Stimulated activated naive CD8-positive, alpha-beta T cell treated with anti-CD3 and anti-CD28 coated beads, Interleukin-15, amount 100 ng/mL, for 72 hours (primary cell): ENCODE measurements around the gene EXD3.

Experiments used
- ATAC-seq: fragments of 150-1000 bp; cut with Tn5 transposase; 2 replicates; pipeline ENCODE4 v1.10.0; 2021; ENCODE audit warnings: mild to moderate bottlenecking, moderate library complexity
- DNase-seq, 2 donors: peaks; one replicate each; pipeline ENCODE4 v3.0.0; 2021 to 2022
- H3K27ac Mint-ChIP-seq, 2 donors: one replicate each; pipeline ENCODE4 v1.8.0; 2022; ENCODE audit warnings: mild to moderate bottlenecking in 2 of 2, mixed read lengths in 2 of 2, moderate library complexity in 2 of 2
- H3K27me3 Mint-ChIP-seq: one replicate; pipeline ENCODE4 v1.8.0; 2022; ENCODE audit warnings: mixed read lengths
- H3K4me1 Mint-ChIP-seq: one replicate; pipeline ENCODE4 v1.8.0; 2022; ENCODE audit warnings: mild to moderate bottlenecking, mixed read lengths
- H3K4me3 Mint-ChIP-seq, 2 donors: one replicate each; pipeline ENCODE4 v1.8.0; 2022; ENCODE audit warnings: mild to moderate bottlenecking in 2 of 2, mixed read lengths in 2 of 2, moderate library complexity in 1 of 2
- H3K9me3 Mint-ChIP-seq, 2 donors: one replicate each; pipeline ENCODE4 v1.8.0; 2022; ENCODE audit warnings: mixed read lengths in 2 of 2

Gene EXD3

DNA sequence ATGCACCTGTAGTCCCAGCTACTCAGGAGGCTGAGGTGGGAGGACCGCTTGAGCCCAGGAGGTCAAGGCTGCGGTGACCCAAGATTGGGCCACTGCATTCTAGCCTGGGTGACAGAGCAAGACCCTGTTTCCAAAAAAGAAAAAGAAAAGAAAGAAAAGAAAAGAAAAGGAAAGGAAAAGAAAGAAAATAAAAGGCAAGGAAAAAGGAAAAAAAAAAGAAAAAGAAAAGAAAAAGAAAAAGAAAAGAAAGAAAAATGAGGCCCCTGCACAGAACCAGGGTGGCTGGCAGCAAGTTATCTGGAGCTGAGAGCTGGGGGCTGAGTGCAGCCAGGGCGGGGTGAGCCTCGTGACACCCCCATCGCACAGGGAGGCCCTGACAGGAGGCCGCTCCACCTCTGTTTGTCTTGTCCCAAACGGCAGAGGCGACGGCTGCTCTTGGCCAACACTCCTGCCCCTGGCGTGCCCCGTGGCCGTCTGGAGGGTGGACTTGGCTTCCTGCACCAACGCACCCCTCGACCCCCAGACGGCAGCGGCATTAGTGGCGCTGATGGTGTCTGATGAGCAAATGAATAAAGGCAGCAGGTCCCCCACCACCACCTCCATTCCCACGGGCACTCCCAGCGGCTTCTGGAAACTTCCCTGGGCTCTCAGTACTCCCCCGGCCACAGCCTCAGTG lies 16.7 kb downstream of the EXD3 start:
- Mint-ChIP-seq H3K4me3 (peak overlapping the region; percentile 42 to 61), H3K9me3 (no peaks in the 10 kb centered on the region), H3K27ac (peak overlapping the region in 1 of 2 donors; percentile 80), H3K27me3 (peaks cover 7% of the 10 kb centered on the region), H3K4me1 (peaks cover 39% of the 10 kb centered on the region)
- DNase-seq (no peak), ATAC-seq (no peak)

DNA sequence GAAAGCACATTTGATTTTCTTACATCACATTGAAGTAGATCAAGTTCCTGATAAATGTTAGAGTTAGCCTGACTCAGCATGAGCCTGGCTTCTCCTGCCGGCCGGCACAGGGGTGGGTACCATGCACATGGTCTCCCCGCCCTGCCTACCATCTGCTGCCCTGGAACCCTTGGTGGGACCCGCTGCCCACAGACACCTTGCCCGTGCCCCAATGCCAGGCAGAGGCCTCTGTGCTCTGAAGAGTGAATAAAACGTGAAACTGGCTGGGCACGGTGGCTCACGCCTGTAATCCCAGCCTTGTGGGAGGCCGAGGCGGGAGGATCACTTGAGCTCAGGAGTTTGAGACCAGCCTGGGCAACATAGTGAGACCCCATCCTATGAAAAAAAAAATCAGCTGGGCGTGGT lies 17.3 kb downstream of the EXD3 start:
- DNase-seq, result no peak
- no peaks in the 10 kb centered on the region for H3K9me3 Mint-ChIP-seq
- peak overlapping the region in 1 of 2 donors; percentile 61 for H3K4me3 Mint-ChIP-seq
- no peak overlapping the region for H3K27ac Mint-ChIP-seq
- ATAC-seq, result no peak
- H3K27me3 Mint-ChIP-seq, result peaks cover 7% of the 10 kb centered on the region
- peaks cover 33% of the 10 kb centered on the region for H3K4me1 Mint-ChIP-seq

- no peak for DNase-seq
- Mint-ChIP-seq H3K9me3 (no peaks in the 10 kb centered on the region), H3K4me3 (no peak overlapping the region), H3K27ac (no peak overlapping the region), H3K4me1 (peaks cover 28% of the 10 kb centered on the region), H3K27me3 (peaks cover 7% of the 10 kb centered on the region)
- no peak for ATAC-seq
These were observed 17.9 kb downstream of the EXD3 start for GRCh38 chr9:137404961-137405567.

DNA sequence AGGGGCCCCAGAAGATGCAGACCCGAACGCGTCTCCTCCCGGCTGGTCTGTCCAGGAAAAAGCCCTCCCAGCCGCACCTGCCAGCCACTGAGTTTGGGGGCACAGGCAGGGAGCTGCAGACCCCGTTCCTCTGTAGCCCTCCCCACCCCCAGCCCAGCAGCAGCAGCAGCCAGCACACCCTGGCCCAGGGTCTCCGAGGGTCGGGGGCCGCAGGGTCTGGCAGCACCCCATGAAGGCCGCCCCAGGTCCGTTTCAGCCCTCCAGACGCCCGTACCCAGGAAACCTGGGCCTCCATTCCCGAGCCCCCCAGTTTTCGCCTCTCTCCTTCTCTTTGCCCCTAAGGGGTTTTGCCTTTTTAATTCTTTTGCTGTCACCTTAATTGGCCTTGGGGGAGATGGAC lies 19.7 kb downstream of the EXD3 start:
- peaks cover 37% of the 10 kb centered on the region for H3K4me1 Mint-ChIP-seq
- no peak overlapping the region for H3K4me3 Mint-ChIP-seq
- no peaks in the 10 kb centered on the region for H3K9me3 Mint-ChIP-seq
- H3K27ac Mint-ChIP-seq, result no peak overlapping the region
- ATAC-seq, result no peak
- DNase-seq, result no peak
- peaks cover 7% of the 10 kb centered on the region for H3K27me3 Mint-ChIP-seq

DNA sequence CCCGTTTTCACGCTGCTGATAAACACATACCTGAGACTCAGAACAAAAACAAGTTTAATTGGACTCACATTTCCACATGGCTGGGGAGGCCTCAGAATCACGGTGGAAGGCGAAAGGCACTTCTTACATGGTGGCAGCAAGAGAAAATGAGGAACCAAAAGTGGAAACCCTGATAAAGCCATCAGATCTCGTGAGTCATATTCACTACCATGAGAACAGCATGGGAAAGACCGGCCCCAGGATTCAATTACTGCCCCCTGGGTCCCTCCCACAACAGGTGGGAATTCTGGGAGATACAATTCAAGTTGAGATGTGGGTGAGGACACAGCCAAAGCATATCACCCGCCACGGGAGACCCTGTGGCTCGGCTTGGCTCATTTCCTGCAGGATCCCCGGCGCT lies 20.2 kb downstream of the EXD3 start:
- no peak overlapping the region for H3K27ac Mint-ChIP-seq
- peaks cover 37% of the 10 kb centered on the region for H3K4me1 Mint-ChIP-seq
- no peak overlapping the region for H3K4me3 Mint-ChIP-seq
- peaks cover 4% of the 10 kb centered on the region for H3K27me3 Mint-ChIP-seq
- no peak for DNase-seq
- H3K9me3 Mint-ChIP-seq, result no peaks in the 10 kb centered on the region
- no peak for ATAC-seq

DNA sequence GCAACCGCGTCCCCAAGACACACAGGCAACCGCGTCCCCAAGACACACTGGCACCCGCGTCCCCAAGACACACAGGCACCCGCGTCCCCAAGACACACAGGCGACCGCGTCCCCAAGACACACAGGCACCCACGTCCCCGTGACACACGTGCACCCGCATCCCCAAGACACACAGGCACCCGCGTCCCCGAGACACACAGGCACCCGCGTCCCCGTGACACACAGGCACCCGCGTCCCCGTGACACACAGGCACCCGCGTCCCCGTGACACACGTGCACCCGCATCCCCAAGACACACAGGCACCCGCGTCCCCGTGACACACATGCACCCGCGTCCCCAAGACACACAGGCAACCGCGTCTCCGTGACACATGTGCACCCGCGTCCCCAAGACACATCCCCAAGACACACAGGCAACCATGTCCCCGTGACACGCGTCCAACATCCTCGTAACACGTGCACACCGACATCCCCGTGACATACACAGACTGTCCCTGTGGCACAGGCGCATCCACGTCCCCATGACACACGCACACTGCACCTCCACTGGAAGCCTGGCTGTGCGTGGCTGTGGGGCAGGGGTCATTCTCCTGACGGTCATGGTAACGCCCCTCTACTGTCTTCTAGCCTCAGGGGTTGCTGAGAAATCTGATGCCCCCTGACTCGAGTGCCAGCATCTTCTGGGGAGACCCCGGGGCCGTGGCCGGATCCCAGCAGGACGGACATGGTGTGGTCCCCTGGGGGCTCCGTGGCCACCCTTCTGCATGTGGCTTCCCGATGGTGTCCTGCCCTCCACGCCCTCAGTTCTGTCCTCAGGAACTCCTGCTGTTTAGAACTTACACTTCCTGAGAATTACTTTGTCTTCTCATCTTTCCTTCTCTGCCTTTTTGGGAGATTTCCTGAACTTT lies 24.1 kb downstream of the EXD3 start:
- Mint-ChIP-seq H3K27ac (no peak overlapping the region), H3K4me3 (no peak overlapping the region), H3K9me3 (no peaks in the 10 kb centered on the region), H3K4me1 (peaks cover 42% of the 10 kb centered on the region), H3K27me3 (no peaks in the 10 kb centered on the region)
- ATAC-seq (no peak), DNase-seq (no peak)

GRCh38 chr9:137397675-137398423 lies 25.1 kb downstream of the EXD3 start:
- peak overlapping the region; percentile 16 to 29 for H3K4me3 Mint-ChIP-seq
- peaks cover 42% of the 10 kb centered on the region for H3K4me1 Mint-ChIP-seq
- H3K9me3 Mint-ChIP-seq, result no peaks in the 10 kb centered on the region
- ATAC-seq (peak; percentile 93), DNase-seq (peak in 1 of 2 donors; percentile 47)
- peak overlapping the region in 1 of 2 donors; percentile 43 for H3K27ac Mint-ChIP-seq
- H3K27me3 Mint-ChIP-seq, result no peaks in the 10 kb centered on the region

DNA sequence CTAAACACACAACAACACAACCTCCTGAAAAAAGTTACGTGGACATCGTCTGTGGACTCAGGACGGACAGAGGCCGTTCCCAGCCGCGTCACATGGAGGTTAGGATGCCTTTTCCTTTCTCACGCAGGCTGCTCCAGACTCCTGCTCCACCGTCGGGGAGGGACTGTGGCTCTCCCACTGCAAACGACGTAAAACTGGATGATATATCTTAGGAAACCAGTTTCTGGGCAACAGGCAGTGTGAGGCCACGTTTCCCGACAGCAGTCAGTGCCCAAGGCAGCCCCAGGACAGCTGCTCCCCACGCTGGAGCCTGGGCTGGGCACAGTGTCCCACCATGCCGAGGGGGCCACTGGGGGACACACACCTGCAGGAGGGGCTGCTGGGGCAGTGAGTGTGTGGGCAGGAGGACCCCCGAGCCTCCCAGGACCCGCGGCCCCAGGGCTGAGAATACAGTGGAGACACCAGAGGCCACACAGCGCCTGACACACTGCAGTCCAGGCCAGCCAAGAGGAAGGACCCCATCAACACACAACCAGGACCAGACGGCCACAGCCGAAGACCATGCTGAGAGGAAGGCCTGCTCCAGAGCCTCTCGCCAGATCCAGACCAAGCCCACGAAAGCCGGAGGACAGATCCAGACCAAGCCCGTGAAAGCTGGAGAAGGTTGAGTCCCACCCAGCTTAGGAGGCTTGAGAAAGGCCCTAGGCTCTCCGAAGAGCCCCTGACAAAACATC lies 26.2 kb downstream of the EXD3 start:
- Mint-ChIP-seq H3K27ac (no peak overlapping the region), H3K4me3 (peak overlapping the region; percentile 15 to 29), H3K27me3 (no peaks in the 10 kb centered on the region), H3K4me1 (peaks cover 36% of the 10 kb centered on the region), H3K9me3 (no peaks in the 10 kb centered on the region)
- DNase-seq (no peak), ATAC-seq (no peak)

DNA sequence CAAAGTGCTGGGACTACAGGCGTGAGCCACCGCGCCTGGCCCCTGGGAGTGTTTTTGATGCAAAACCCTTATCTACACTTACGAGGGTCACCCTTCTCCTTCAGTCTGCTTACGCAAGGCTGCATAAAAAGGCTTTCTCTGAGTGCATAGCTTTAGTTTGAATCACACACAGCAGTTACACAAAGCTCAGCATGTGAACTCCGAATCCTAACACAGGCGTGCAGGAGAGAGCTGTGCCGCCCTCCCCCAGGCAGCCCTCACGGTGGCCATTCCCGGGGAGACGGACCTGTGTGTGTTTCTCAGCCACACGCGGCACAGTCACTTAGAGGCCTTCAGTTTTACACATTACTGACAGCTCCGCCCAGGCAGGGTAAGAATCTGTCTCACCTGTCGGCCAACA lies 26.7 kb downstream of the EXD3 start:
- H3K27ac Mint-ChIP-seq, result peak overlapping the region in 1 of 2 donors; percentile 94
- ATAC-seq, result no peak
- H3K4me1 Mint-ChIP-seq, result peaks cover 36% of the 10 kb centered on the region
- DNase-seq, result no peak
- no peaks in the 10 kb centered on the region for H3K27me3 Mint-ChIP-seq
- H3K9me3 Mint-ChIP-seq, result no peaks in the 10 kb centered on the region
- H3K4me3 Mint-ChIP-seq, result no peak overlapping the region

DNA sequence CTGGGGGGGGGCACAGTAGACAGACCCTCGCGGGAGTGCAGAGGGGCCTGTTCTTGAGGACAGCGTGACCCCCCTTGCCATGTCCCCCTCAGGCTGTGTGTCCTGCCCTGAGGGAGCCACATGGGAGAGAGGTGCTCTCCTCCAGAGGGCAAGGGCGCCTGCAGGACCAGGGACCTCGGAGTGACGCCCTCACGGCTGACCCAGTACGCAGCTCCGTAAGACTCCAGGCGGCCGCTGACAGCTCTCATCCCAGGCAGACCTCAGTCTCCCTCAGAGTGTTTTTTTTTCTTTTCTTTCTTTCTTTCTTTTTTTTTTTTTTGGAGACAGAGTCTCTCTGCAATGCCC lies 27.3 kb downstream of the EXD3 start:
- no peak for DNase-seq
- Mint-ChIP-seq H3K4me3 (no peak overlapping the region), H3K27ac (peak overlapping the region in 1 of 2 donors; percentile 94), H3K27me3 (no peaks in the 10 kb centered on the region), H3K4me1 (peaks cover 36% of the 10 kb centered on the region), H3K9me3 (no peaks in the 10 kb centered on the region)
- ATAC-seq, result no peak

DNA sequence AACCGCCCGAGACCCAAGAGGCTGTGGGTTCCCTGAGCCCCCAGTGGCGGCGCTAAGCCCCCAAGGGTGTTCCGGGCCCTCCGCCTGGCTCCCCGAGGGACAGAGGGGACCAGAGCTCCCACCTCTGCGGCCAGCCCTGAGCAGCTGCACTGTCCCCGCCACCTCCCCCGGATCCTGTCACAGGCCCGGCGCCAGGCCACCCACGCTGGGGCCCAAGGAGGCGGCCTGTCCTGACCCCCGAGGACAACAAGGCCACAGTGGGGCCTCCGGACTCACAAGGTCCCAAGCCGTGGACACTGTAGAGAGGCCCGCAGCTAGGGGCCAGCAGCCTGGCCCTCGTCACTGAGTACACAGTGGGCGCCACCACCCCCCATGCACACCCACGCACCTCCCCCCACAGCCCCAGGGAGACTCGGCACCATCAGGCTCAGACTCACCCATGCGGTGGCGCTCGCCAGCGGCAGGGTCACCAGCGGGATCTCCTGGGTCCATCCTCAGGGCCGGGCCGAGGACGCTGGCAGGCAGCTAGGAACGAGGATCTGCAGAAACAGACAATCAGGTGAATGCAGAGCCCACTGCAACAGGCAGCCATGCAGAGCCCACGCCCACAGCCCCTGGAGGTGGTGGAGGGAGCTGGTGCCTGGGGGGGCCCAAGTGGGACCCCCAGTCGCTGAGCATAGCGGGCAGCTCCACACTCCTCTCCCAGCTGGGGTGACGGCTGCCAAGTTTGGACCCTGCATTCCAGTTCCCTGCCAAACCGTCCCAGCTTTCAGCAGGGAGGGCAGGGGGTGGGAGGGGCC lies 27.9 kb downstream of the EXD3 start:
- no peaks in the 10 kb centered on the region for H3K9me3 Mint-ChIP-seq
- peaks cover 36% of the 10 kb centered on the region for H3K4me1 Mint-ChIP-seq
- DNase-seq, result no peak
- no peak overlapping the region for H3K27ac Mint-ChIP-seq
- no peak overlapping the region for H3K4me3 Mint-ChIP-seq
- no peaks in the 10 kb centered on the region for H3K27me3 Mint-ChIP-seq
- no peak for ATAC-seq

GRCh38 chr9:137393176-137394150 lies 29.5 kb downstream of the EXD3 start:
- peaks cover 34% of the 10 kb centered on the region for H3K4me1 Mint-ChIP-seq
- no peaks in the 10 kb centered on the region for H3K9me3 Mint-ChIP-seq
- no peaks in the 10 kb centered on the region for H3K27me3 Mint-ChIP-seq
- H3K27ac Mint-ChIP-seq, result peak overlapping the region in 1 of 2 donors; percentile 83
- ATAC-seq (no peak), DNase-seq (no peak)
- no peak overlapping the region for H3K4me3 Mint-ChIP-seq

DNA sequence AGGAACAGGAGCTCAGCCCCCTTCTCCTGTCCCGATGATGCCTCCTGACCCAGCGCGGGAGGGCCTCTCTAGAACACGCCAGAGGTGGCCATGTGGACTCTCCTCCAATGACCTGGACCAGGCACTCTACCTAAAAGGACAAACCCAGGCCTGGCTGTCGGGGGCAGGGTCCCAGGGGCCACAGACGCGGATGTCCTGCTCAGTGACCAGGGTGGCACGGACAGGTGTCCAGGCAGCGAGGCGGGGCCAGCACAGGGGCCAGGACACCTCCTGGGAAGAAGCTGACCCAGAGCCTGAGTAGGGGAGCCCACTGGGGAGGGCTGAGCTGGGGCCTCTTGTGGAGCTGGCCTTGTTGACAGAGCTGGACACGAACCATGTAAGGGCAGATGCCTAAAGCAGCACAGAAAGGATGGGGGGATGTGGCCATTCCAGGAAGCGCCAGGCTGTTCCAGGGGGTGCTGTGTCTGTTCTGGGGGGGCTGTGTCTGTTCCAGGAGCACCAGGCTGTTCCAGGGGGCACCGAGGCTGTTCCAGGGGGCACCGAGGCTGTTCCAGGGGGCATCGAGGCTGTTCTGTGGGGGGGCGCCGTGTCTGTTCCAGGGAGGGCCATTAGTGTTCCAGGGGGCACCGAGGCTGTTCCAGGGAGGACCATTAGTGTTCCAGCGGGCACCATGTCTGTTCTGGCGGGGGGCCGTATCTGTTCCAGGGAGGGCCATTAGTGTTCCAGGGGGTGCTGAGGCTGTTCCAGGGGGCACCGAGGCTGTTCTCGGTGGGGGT lies 30.5 kb downstream of the EXD3 start:
- H3K27me3 Mint-ChIP-seq, result no peaks in the 10 kb centered on the region
- H3K4me3 Mint-ChIP-seq, result no peak overlapping the region
- ATAC-seq (no peak), DNase-seq (no peak)
- H3K4me1 Mint-ChIP-seq, result peaks cover 34% of the 10 kb centered on the region
- no peaks in the 10 kb centered on the region for H3K9me3 Mint-ChIP-seq
- no peak overlapping the region for H3K27ac Mint-ChIP-seq
